ENCODE results near the gene DUSP23.
A peak's percentile ranks its signal among the peaks of the same experiment; 100 is the strongest.

DUSP23 gene

GRCh38 chr1:159828581-159829272 lies 48.0 kb downstream of the DUSP23 start:
- no peak for DNase-seq

DNA sequence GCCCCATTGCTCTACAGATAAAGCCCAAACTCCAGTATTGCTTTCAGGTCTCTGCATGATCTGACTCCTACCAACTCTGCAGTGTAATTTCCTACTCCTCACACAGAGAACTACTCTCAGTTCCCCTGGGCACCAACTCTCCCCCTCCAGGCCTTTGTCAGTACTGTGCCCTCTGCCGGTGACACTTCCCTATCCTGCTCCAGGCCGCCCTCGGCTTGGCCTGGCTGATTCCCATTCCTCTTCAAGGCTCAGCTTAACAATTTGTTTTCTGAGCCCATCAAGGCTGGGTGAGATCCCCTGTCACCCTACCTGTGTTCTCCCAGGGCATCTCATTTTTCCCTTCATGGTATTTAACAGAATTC lies 48.5 kb downstream of the DUSP23 start:
- peak; percentile 76 for DNase-seq

- DNase-seq: no peak
Measured at GRCh38 chr1:159829822-159830465, 49.2 kb downstream of the DUSP23 start.

- no peak for DNase-seq
Measured at GRCh38 chr1:159830722-159831121, 50.0 kb downstream of the DUSP23 start.

DNA sequence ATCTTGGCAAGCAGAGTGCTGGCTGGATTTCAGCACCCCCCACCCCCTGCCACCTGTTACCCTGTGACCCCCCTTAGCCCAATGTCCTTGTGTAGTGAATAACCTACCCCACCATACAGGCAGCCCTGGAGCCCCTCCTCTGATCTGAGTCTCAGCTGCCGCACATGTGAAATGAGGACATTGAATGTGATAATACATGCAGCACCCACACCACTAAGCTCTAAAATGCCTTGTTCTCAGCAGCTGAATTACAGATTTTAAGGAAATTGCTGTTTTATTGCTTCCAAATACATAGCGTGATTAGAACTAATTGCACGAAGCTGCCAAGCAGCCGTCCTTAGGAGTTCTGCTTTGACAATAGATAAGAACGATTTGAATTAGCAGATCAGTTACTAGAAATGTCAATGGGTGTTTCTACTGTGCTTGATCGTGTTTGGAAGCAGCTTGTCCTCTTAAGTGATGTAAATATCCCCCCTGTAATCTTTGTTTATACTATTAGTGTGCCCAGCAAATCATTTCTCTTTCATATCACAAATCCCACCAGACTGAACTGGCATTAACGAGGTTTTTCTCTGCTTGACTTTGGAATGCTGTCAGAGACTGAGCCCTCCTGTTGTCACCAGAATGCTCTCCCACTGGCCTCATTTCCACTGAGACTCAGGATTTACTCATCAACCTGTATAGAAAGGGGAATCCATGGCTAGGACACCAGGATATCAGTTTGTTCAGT lies 50.8 kb downstream of the DUSP23 start:
- DNase-seq: no peak

All from hematopoietic multipotent progenitor cell treated with erythropoietin and hydrocortisone succinate and interleukin-3 and kit ligand, for 6 days (in vitro differentiated cells).